HG03097 (cell line): ENCODE results near the gene OR13C5.

Experiments used
- ATAC-seq: cut with Tn5 transposase; IDR thresholded peaks from one replicate; pipeline ENCODE4 v1.9.1; 2021; ENCODE audit not compliant: unreplicated experiment, low FRiP score

The OR13C5 gene

DNA sequence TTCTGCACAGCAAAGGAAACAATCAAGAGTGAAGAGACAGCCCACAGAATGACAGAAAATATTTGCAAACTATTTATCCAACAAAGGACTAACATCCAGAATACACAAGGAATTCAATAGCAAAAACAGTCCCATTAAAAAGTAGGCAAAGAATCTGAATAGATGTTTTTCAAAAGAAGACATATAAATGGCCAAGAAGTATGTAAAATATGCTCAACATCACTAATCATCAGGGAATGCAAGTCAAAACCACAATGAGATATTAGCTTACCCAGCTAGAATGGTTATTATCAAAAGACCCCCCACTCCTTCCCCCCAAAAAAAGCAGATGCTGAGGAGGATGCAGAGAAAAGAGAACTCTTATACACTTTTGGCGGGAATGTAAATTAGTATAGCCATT lies 43.7 kb downstream of the OR13C5 start:
- ATAC-seq: no peak

DNA sequence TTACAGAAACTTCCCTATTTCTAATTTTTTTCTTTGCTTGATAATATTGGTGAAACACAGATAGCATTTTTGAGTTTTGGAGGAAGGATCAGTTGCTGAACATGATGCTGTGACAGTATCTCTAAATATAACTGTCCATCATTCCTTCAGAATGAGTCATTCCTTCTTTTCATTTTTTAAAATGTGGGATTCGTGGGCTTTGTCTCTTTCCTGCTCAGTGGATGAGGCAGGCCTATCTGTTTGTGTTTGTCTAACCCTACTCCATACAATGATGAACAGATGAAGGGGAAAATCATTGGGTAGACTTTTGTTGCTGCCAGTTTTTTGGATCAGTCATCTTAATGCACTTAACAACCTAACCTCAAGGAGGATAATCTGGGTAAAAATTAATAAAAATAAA lies 46.0 kb downstream of the OR13C5 start:
- no peak for ATAC-seq
